K562 (cell line): Measurements from ENCODE around the gene AP1G2. TPM values are rescaled to one million over a fixed set of nuclear protein-coding genes. Genes with fewer than 3 reads are reported as not detected.

Experiments used
- ATAC-seq: fragments of 200-7000 bp; cut with Tn5 transposase; 3 replicates; pipeline ENCODE4 v1.9.1; 2020; ENCODE audit warnings: moderate library complexity
- BruUV-seq: library from RNA; stranded (reverse); fragments of 400-500 nt; replicated peaks from 2 replicates; lab custom pipeline; 2021; lab: Mats Ljungman, UMichigan
- CTCF ChIA-PET: fragments of 300-600 bp; formaldehyde crosslinking; extraction: SDS; loops from one replicate; lab custom pipeline; 2021; ENCODE audit warnings: low intra/inter-chr PET ratio; lab: Yijun Ruan, JAX
- POLR2A ChIA-PET: fragments of 300-600, 350-650 bp; sonication (Branson Sonifier 250); formaldehyde crosslinking; extraction: SDS; loops from one replicate; lab custom pipeline; 2021; ENCODE audit warnings: antibody characterized with exemption, inconsistent platforms; lab: Yijun Ruan, JAX
- DNase-seq, 4 experiments: peaks; one replicate each; pipeline versions ENCODE4 v3.0.0 to v3.0.0-alpha.2; 2011 to 2018; ENCODE audit warnings: low spot score in 3 of 4, mixed read lengths in 3 of 4; ENCODE audit errors: extremely low read depth in 1 of 4
- FAIRE-seq: peaks from 2 replicates; lab custom pipeline; 2011; peaks lifted over from hg19 to GRCh38; lab: Jason Lieb, UNC
- H2AFZ ChIP-seq: 2 replicates; pipeline ENCODE4 v1.6.0; 2011; ENCODE audit warnings: low read depth, low read length, control low read depth, inconsistent platforms
- H3K27ac ChIP-seq: fragments of 200-600 bp; 3 replicates; pipeline ENCODE4 v1.8.0; 2011; ENCODE audit warnings: low read depth, mild to moderate bottlenecking, control low read depth, inconsistent platforms, low read length, moderate library complexity, mixed read lengths; ENCODE audit errors: extremely low read depth
- H3K27me3 ChIP-seq, 2 experiments: fragments of 300-600 bp in 1 of 2; 2 replicates in 1 of 2; 3 replicates in 1 of 2; pipeline versions ENCODE4 v1.6.0 to v1.8.0; 2011; ENCODE audit warnings: inconsistent platforms in 2 of 2, low read length in 2 of 2, mild to moderate bottlenecking in 1 of 2, mixed read lengths in 1 of 2, moderate library complexity in 1 of 2; ENCODE audit not compliant: control insufficient read depth in 2 of 2, insufficient read depth in 2 of 2
- H3K36me3 ChIP-seq: fragments of 300-600 bp; 3 replicates; pipeline ENCODE4 v1.8.0; 2011; ENCODE audit warnings: mild to moderate bottlenecking, low read length, inconsistent platforms; ENCODE audit not compliant: control insufficient read depth, insufficient read depth
- H3K4me1 ChIP-seq, 2 experiments: fragments of 200-600 bp in 1 of 2; replicated peaks in 1 of 2; 2 replicates in 1 of 2; 3 replicates in 1 of 2; pipeline versions ENCODE4 v1.5.1 to v1.8.0; 2011; ENCODE audit warnings: inconsistent platforms in 2 of 2, low read length in 2 of 2, mild to moderate bottlenecking in 1 of 2, mixed read lengths in 1 of 2, moderate library complexity in 1 of 2; ENCODE audit not compliant: control insufficient read depth in 2 of 2, insufficient read depth in 2 of 2
- H3K4me2 ChIP-seq: 2 replicates; pipeline ENCODE4 v1.6.1; 2011; ENCODE audit warnings: low read length, control low read depth, inconsistent platforms, mixed read lengths; ENCODE audit not compliant: insufficient read depth
- H3K4me3 ChIP-seq: fragments of 200-600 bp; sonication (generic), shearing (Covaris generic); 2 replicates; pipeline ENCODE4 v1.5.1; 2016; ENCODE audit warnings: control low read depth, inconsistent platforms
- H3K79me2 ChIP-seq: fragments of 200-600 bp; 3 replicates; pipeline ENCODE4 v1.8.0; 2011; ENCODE audit warnings: low read length, inconsistent platforms; ENCODE audit not compliant: control insufficient read depth, insufficient read depth
- H3K9ac ChIP-seq, 2 experiments: 2 replicates each; pipeline versions ENCODE4 v1.6.0 to v1.6.1; 2011; ENCODE audit warnings: low read depth in 2 of 2, low read length in 2 of 2, control low read depth in 1 of 2, inconsistent platforms in 1 of 2, mild to moderate bottlenecking in 1 of 2, mixed read lengths in 1 of 2; ENCODE audit not compliant: insufficient read depth in 1 of 2
- H3K9me1 ChIP-seq: one replicate; pipeline ENCODE4 v1.6.0; 2011; ENCODE audit warnings: inconsistent platforms, mild to moderate bottlenecking, low read length, moderate library complexity; ENCODE audit not compliant: control insufficient read depth, insufficient read depth
- H3K9me3 ChIP-seq: replicated peaks from 2 replicates; pipeline ENCODE4 v1.5.1; 2011; ENCODE audit warnings: low read depth, low read length, inconsistent platforms; ENCODE audit not compliant: control insufficient read depth, insufficient read depth
- H4K20me1 ChIP-seq: replicated peaks from 2 replicates; pipeline ENCODE4 v1.6.1; 2011; ENCODE audit warnings: low read length, inconsistent platforms, mixed read lengths; ENCODE audit not compliant: control insufficient read depth, insufficient read depth
- HDGF ChIP-seq: fragments of 450-650 bp; IDR thresholded peaks from 2 replicates; pipeline ENCODE4 v1.6.1; 2016
- RUNX1 ChIP-seq: sonication (generic); IDR thresholded peaks from 2 replicates; pipeline ENCODE4 v1.6.1; 2016; ENCODE audit warnings: antibody characterized with exemption, low read depth
- ZBTB33 ChIP-seq: sonication (generic); formaldehyde crosslinking; IDR thresholded peaks from 2 replicates; pipeline ENCODE4 v1.8.1; 2023; ENCODE audit warnings: mild to moderate bottlenecking, missing genetic modification reagents
- ZNF778 ChIP-seq: fragments of 450-650 bp; formaldehyde crosslinking; IDR thresholded peaks from 2 replicates; pipeline ENCODE4 v1.4.0; 2020; ENCODE audit warnings: mild to moderate bottlenecking, moderate library complexity
- WGBS: fragments of 100-300 bp; shearing (Covaris generic); methylation state at CpG from one replicate; pipeline ENCODE4 v1.1.6; 2016; ENCODE audit warnings: low coverage, mixed read lengths; ENCODE audit not compliant: insufficient coverage; ENCODE audit errors: missing lambda C conversion rate; 5-methylcytosine and 5-hydroxymethylcytosine counted together
- in situ Hi-C: fragments of 300-500 bp; cut with MboI; formaldehyde crosslinking; loops from 4 replicates; pipeline ENCODE4 v1.15.0; 2018; ENCODE audit warnings: inconsistent platforms, mixed read lengths
- intact Hi-C: fragments of 100-400 bp; cut with micrococcal nuclease; formaldehyde crosslinking; loops from 2 replicates; pipeline ENCODE4 v1.14.2; 2022
- polyA plus RNA-seq, 8 experiments: library from polyadenylated mRNA; depleted of rRNA in 4 of 8; stranded (reverse) in 5 of 8; unstranded in 3 of 8; fragments of >200 nt; fragmentation: Nextera tagmentation in 2 of 8; fragmentation: Illumina TruSeq in 1 of 8; extraction: Ambion mirVana in 2 of 8; extraction: Trizol in 1 of 8; gene quantifications; 2 replicates each; pipeline versions ENCODE4 v1.2.1 to v1.2.3, GENCODE V29; 2011 to 2014; ENCODE audit warnings: inconsistent platforms in 1 of 8, missing spikeins in 1 of 8
- total RNA-seq, 7 experiments: library from RNA; depleted of rRNA in 6 of 7; stranded (reverse); fragments of >200 nt in 6 of 7; fragmentation: Illumina TruSeq in 2 of 7; extraction: Trizol in 2 of 7; gene quantifications; 2 replicates each; pipeline versions ENCODE4 v1.2.1 to v1.2.3, GENCODE V29; 2011 to 2021; ENCODE audit warnings: low replicate concordance in 1 of 7
- TF ChIP-seq, protein P1 (sequence below): fragments of 450-650 bp; IDR thresholded peaks from 2 replicates; pipeline ENCODE4 v1.6.1; 2018; ENCODE audit warnings: mild to moderate bottlenecking, low read depth; ENCODE audit not compliant: partially characterized antibody

The AP1G2 gene
- total and polyA plus RNA-seq, 9 of the 15 experiments (the other 6 are each of a cell fraction or from before 2014, with no cell fraction given), result 19.1 to 83.5 (median 33.3) TPM

DNA sequence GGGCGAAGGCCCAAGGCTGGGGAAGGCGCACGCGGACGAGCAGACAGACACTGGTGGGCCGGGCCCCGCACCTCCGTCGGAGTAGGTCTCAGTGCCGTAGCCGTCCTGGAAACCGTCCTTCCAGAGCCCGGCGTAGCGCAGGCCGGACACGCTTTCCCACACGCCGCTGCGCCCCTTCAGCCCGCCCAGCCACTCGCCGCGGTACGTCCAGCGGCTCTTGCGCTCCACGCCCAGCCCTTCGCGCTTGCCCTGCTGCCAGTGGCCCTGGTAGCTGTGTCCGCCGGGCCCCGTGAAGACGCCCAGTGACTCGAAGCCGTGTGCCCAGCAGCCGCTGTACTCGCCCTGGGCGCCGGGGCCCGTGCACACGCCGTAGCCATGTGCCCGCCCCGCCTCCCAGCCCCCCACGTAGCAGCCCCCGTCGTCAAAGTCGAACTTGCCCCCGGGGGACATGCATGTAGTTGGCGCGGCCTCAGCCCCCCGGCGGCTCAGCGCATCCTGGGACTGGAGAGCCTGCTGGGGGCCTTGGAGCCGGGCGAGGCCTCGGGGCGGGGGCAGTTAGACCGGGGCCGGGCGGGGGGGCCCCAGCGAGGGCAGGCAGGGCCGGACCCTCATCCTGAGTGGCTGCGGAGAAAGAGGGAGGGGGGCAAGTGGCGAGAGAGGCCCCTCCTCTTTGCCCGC lies 9.6 kb upstream of the AP1G2 start:
- BruUV-seq, result no TSS peak

More for the DNA sequence above, 9.6 kb upstream of the AP1G2 start:
- no peak overlapping the region for H2AFZ ChIP-seq
- no peak overlapping the region for H3K27ac ChIP-seq
- no peak overlapping the region for H3K4me2 ChIP-seq
- peaks cover 0 to 7% of the 10 kb centered on the region in 2 experiments; a peak in 3 of 5 replicates for H3K4me1 ChIP-seq
- H4K20me1 ChIP-seq, result no peaks in the 10 kb centered on the region
- no peaks in the 10 kb centered on the region for H3K36me3 ChIP-seq
- WGBS, result 44% methylated on average over 11 of the region's 67 CpGs
- no peak overlapping the region for H3K4me3 ChIP-seq
- ChIA-PET CTCF (no interaction called here), POLR2A (no interaction called here)
- H3K9me1 ChIP-seq, result no peaks in the 10 kb centered on the region
- no peaks in the 10 kb centered on the region for H3K27me3 ChIP-seq
- H3K79me2 ChIP-seq, result no peaks in the 10 kb centered on the region
- no peak for DNase-seq
- no peak overlapping the region for H3K9ac ChIP-seq
- ATAC-seq, result no peak
- no peak for FAIRE-seq
- TF ChIP-seq, protein P1, sequence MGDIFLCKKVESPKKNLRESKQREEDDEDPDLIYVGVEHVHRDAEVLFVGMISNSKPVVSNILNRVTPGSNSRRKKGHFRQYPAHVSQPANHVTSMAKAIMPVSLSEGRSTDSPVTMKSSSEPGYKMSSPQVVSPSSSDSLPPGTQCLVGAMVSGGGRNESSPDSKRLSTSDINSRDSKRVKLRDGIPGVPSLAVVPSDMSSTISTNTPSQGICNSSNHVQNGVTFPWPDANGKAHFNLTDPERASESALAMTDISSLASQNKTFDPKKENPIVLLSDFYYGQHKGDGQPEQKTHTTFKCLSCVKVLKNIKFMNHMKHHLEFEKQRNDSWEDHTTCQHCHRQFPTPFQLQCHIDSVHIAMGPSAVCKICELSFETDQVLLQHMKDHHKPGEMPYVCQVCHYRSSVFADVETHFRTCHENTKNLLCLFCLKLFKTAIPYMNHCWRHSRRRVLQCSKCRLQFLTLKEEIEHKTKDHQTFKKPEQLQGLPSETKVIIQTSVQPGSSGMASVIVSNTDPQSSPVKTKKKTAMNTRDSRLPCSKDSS, result no peak
- TF ChIP-seq HDGF (no peak), RUNX1 (no peak), ZBTB33 (0 out of 2 replicates have a peak, but pooled peaks have one; percentile 59), ZNF778 (no peak)
- no peaks in the 10 kb centered on the region for H3K9me3 ChIP-seq
- intact Hi-C loops (no loop called here), in situ Hi-C loops (no loop called here)
